GM12878 (cell line): Measurements from ENCODE around the gene WDR76. TPM values are rescaled to one million over a fixed set of nuclear protein-coding genes. Genes with fewer than 3 reads are reported as not detected.

Experiments used
- CREB1 ChIP-seq: IDR thresholded peaks from 2 replicates; pipeline ENCODE4 v1.6.1; 2012; ENCODE audit warnings: low read depth, mild to moderate bottlenecking, inconsistent platforms
- CREM ChIP-seq: IDR thresholded peaks from 2 replicates; pipeline ENCODE4 v1.6.1; 2014; ENCODE audit warnings: antibody characterized with exemption, low read depth
- EP300 ChIP-seq, 2 experiments: fragments of 150-350 bp in 1 of 2; IDR thresholded peaks; 2 replicates each; pipeline ENCODE4 v1.6.1; 2011 to 2012; ENCODE audit warnings: low read depth in 2 of 2, low read length in 2 of 2, borderline replicate concordance in 1 of 2, improper control_type of control experiment in 1 of 2, inconsistent platforms in 1 of 2; ENCODE audit not compliant: control insufficient read depth in 1 of 2
- ESRRA ChIP-seq: IDR thresholded peaks from 2 replicates; pipeline ENCODE4 v1.6.1; 2012; ENCODE audit warnings: mild to moderate bottlenecking, low read length, improper control_type of control experiment
- ETV6 ChIP-seq, 2 experiments: fragments of 450-650 bp in 1 of 2; IDR thresholded peaks in 1 of 2; conservative IDR thresholded peaks in 1 of 2; 2 replicates each; pipeline ENCODE4 v1.6.1; 2014; ENCODE audit warnings: antibody characterized with exemption in 1 of 2, borderline replicate concordance in 1 of 2, low read depth in 1 of 2, mild to moderate bottlenecking in 1 of 2, moderate library complexity in 1 of 2
- FOXM1 ChIP-seq: IDR thresholded peaks from 2 replicates; pipeline ENCODE4 v1.6.1; 2012; ENCODE audit warnings: low read depth, mild to moderate bottlenecking, inconsistent platforms, low read length, moderate library complexity
- GATAD2B ChIP-seq: fragments of 450-650 bp; conservative IDR thresholded peaks from 2 replicates; pipeline ENCODE4 v1.6.1; 2017; ENCODE audit warnings: low read depth, mild to moderate bottlenecking, moderate library complexity
- KLF5 ChIP-seq: fragments of 450-650 bp; IDR thresholded peaks from 2 replicates; pipeline ENCODE4 v1.6.1; 2014; ENCODE audit warnings: mild to moderate bottlenecking; ENCODE audit not compliant: partially characterized antibody
- MEF2B ChIP-seq: fragments of 450-650 bp; IDR thresholded peaks from 2 replicates; pipeline ENCODE4 v1.6.1; 2018; ENCODE audit warnings: mild to moderate bottlenecking, moderate library complexity; ENCODE audit not compliant: partially characterized antibody, poor library complexity, severe bottlenecking
- NR2F1 ChIP-seq: fragments of 450-650 bp; conservative IDR thresholded peaks from 2 replicates; pipeline ENCODE4 v1.6.1; 2017; ENCODE audit warnings: mild to moderate bottlenecking
- POU2F2 ChIP-seq: IDR thresholded peaks from 3 replicates; pipeline ENCODE4 v1.6.1; 2011; ENCODE audit warnings: low read depth, mild to moderate bottlenecking, low read length, borderline replicate concordance
- SMARCA5 ChIP-seq: fragments of 450-650 bp; IDR thresholded peaks from 2 replicates; pipeline ENCODE4 v1.6.1; 2017; ENCODE audit warnings: mild to moderate bottlenecking
- SUPT20H ChIP-seq: IDR thresholded peaks from 2 replicates; pipeline ENCODE4 v1.6.1; 2011; ENCODE audit warnings: low read depth, mild to moderate bottlenecking, low read length, moderate library complexity, borderline replicate concordance; ENCODE audit not compliant: control insufficient read depth
- TAF1 ChIP-seq: IDR thresholded peaks from 2 replicates; pipeline ENCODE4 v1.6.1; 2011; ENCODE audit warnings: mild to moderate bottlenecking, low read depth, low read length, borderline replicate concordance
- TCF7 ChIP-seq: IDR thresholded peaks from 2 replicates; pipeline ENCODE4 v1.6.1; 2014; ENCODE audit warnings: antibody characterized with exemption, borderline replicate concordance
- USF2 ChIP-seq: IDR thresholded peaks from 2 replicates; pipeline ENCODE4 v1.6.1; 2011; ENCODE audit warnings: low read depth, low read length, improper control_type of control experiment, borderline replicate concordance
- ZNF24 ChIP-seq: fragments of 450-650 bp; IDR thresholded peaks from 2 replicates; pipeline ENCODE4 v1.6.1; 2017; ENCODE audit warnings: antibody characterized with exemption, mild to moderate bottlenecking
- polyA plus RNA-seq, 11 experiments: library from polyadenylated mRNA; depleted of rRNA in 4 of 11; unstranded in 6 of 11; stranded (reverse) in 5 of 11; fragments of >200 nt; fragmentation: Nextera tagmentation in 4 of 11; fragmentation: Illumina TruSeq in 1 of 11; extraction: Ambion mirVana in 4 of 11; extraction: Trizol in 1 of 11; gene quantifications; 1 replicate in 1 of 11; 2 replicates in 10 of 11; pipeline versions ENCODE4 v1.2.1 to v1.2.3, GENCODE V29; 2011 to 2016; ENCODE audit warnings: inconsistent platforms in 2 of 11, missing spikeins in 2 of 11, low read depth in 1 of 11
- total RNA-seq, 4 experiments: library from RNA; depleted of rRNA in 3 of 4; stranded (reverse); fragments of >200 nt in 3 of 4; fragmentation: Illumina TruSeq in 1 of 4; extraction: Trizol in 1 of 4; gene quantifications; 2 replicates each; pipeline versions ENCODE4 v1.2.1 to v1.2.3, GENCODE V29; 2013 to 2021
- TF ChIP-seq, protein P1 (sequence below): fragments of 450-650 bp; IDR thresholded peaks from 2 replicates; pipeline ENCODE4 v1.6.1; 2018; ENCODE audit warnings: mild to moderate bottlenecking, low read depth, moderate library complexity; ENCODE audit not compliant: partially characterized antibody
- TF ChIP-seq, protein P2 (sequence below): IDR thresholded peaks from 2 replicates; pipeline ENCODE4 v1.6.1; 2011; ENCODE audit warnings: borderline replicate concordance, low read depth, mild to moderate bottlenecking, moderate library complexity, low read length; ENCODE audit not compliant: insufficient read depth, poor library complexity, severe bottlenecking
- TF ChIP-seq, protein P3 (sequence below): fragments of 450-650 bp; IDR thresholded peaks from 2 replicates; pipeline ENCODE4 v1.6.1; 2017; ENCODE audit warnings: borderline replicate concordance
- TF ChIP-seq, protein P4 (sequence below): IDR thresholded peaks from 2 replicates; pipeline ENCODE4 v1.6.1; 2012; ENCODE audit warnings: low read depth, low read length, improper control_type of control experiment

Gene WDR76
- total and polyA plus RNA-seq, 10 of the 15 experiments (the other 5 are each of a cell fraction or from before 2014, with no cell fraction given), result 8.0 to 59.7 (median 34.5) TPM

DNA sequence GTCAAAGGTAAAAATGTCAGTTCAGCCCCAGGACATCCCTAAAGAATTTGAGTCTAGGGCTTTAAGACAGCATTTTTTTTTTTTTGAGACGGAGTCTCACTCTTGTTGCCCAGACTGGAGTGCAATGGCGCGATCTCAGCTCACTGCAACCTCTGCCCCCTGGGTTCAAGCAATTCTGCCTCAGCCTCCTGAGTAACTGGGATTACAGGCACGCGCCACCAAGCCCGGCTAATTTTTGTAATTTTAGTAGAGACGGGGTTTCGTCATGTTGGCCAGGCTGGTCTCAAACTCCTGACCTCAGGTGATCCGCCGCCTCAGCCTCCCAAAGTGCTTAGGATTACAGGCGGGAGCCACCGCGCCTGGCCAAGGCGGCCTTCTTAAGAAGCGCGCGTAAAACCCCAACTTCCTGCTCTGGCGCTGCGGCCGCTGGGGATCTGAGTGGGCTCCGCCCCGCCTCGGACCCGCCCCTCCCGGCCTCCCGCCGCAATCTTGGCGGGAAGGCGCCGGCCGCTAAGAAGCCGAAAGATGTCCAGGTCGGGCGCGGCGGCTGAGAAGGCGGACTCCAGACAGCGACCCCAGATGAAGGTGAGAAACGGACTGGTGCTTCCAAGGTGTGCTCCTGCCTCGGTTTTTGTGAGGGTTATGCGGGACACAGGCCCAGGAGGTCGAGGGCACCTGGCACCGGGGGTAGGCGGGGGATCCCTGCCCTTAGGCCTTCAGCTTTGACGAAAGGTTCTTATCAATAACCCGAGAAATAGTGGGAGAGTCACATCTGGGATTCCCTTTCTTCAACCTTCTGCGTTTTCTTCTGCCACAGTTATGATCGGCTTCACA, at the start of gene WDR76 (continued):
- TF ChIP-seq SUPT20H (no peak), CREB1 (no peak; the same call in 1 of the 2 replicates), USF2 (no peak), ESRRA (no peak), ZNF24 (0 out of 2 replicates have a peak, but pooled peaks have one; percentile 7), TCF7 (no peak), SMARCA5 (peak; percentile 66; the same call in 1 of the 2 replicates), GATAD2B (peak; percentile 68; the same call in 1 of the 2 replicates), FOXM1 (no peak), EP300 (IDR thresholded peaks at IDR 0.05; ENCODE audit: borderline replicate concordance in 1 of 2, control insufficient read depth in 1 of 2, low read depth in 2 of 2, low read length in 2 of 2) (no peak), NR2F1 (0 out of 2 replicates have a peak, but pooled peaks have one; percentile 40), MEF2B (no peak), KLF5 (no peak), ETV6 (conservative IDR thresholded peaks at IDR 0.05 in 1 of 2, IDR thresholded peaks at IDR 0.05 in 1 of 2; ENCODE audit: borderline replicate concordance in 1 of 2, low read depth in 1 of 2) (no peak), POU2F2 (no peak), CREM (no peak), TAF1 (no peak; the same call in 1 of the 2 replicates)
- TF ChIP-seq, protein P1, sequence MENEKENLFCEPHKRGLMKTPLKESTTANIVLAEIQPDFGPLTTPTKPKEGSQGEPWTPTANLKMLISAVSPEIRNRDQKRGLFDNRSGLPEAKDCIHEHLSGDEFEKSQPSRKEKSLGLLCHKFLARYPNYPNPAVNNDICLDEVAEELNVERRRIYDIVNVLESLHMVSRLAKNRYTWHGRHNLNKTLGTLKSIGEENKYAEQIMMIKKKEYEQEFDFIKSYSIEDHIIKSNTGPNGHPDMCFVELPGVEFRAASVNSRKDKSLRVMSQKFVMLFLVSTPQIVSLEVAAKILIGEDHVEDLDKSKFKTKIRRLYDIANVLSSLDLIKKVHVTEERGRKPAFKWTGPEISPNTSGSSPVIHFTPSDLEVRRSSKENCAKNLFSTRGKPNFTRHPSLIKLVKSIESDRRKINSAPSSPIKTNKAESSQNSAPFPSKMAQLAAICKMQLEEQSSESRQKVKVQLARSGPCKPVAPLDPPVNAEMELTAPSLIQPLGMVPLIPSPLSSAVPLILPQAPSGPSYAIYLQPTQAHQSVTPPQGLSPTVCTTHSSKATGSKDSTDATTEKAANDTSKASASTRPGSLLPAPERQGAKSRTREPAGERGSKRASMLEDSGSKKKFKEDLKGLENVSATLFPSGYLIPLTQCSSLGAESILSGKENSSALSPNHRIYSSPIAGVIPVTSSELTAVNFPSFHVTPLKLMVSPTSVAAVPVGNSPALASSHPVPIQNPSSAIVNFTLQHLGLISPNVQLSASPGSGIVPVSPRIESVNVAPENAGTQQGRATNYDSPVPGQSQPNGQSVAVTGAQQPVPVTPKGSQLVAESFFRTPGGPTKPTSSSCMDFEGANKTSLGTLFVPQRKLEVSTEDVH, result peak; percentile 94
- TF ChIP-seq, protein P2, sequence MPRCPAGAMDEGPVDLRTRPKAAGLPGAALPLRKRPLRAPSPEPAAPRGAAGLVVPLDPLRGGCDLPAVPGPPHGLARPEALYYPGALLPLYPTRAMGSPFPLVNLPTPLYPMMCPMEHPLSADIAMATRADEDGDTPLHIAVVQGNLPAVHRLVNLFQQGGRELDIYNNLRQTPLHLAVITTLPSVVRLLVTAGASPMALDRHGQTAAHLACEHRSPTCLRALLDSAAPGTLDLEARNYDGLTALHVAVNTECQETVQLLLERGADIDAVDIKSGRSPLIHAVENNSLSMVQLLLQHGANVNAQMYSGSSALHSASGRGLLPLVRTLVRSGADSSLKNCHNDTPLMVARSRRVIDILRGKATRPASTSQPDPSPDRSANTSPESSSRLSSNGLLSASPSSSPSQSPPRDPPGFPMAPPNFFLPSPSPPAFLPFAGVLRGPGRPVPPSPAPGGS, result no peak
- TF ChIP-seq, protein P3, sequence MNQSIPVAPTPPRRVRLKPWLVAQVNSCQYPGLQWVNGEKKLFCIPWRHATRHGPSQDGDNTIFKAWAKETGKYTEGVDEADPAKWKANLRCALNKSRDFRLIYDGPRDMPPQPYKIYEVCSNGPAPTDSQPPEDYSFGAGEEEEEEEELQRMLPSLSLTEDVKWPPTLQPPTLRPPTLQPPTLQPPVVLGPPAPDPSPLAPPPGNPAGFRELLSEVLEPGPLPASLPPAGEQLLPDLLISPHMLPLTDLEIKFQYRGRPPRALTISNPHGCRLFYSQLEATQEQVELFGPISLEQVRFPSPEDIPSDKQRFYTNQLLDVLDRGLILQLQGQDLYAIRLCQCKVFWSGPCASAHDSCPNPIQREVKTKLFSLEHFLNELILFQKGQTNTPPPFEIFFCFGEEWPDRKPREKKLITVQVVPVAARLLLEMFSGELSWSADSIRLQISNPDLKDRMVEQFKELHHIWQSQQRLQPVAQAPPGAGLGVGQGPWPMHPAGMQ, result no peak
- TF ChIP-seq, protein P4, sequence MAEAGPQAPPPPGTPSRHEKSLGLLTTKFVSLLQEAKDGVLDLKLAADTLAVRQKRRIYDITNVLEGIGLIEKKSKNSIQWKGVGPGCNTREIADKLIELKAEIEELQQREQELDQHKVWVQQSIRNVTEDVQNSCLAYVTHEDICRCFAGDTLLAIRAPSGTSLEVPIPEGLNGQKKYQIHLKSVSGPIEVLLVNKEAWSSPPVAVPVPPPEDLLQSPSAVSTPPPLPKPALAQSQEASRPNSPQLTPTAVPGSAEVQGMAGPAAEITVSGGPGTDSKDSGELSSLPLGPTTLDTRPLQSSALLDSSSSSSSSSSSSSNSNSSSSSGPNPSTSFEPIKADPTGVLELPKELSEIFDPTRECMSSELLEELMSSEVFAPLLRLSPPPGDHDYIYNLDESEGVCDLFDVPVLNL, result peak; percentile 79
